Psoas muscle (tissue), 8 donors: ENCODE results near the gene ST3GAL4. TPM values are rescaled to one million over a fixed set of nuclear protein-coding genes. Genes with fewer than 3 reads are reported as not detected.
A peak's percentile ranks its signal among the peaks of the same experiment; 100 is the strongest.

Source experiments
- ATAC-seq, 4 donors: fragments of 200-7000 bp; cut with Tn5 transposase; one replicate each; pipeline ENCODE4 v1.9.1; 2020; ENCODE audit warnings: moderate library complexity in 3 of 4, mild to moderate bottlenecking in 2 of 4
- DNase-seq, 2 donors: peaks; one replicate each; pipeline ENCODE4 v3.0.0-alpha.2; 2020
- H3K27ac ChIP-seq: fragments of 200-600 bp; one replicate; pipeline ENCODE4 v1.8.0; 2022
- H3K27me3 ChIP-seq, 3 donors: fragments of 200-600 bp in 1 of 3; one replicate each; pipeline versions ENCODE4 v1.6.1 to v1.8.0; 2013 to 2022; ENCODE audit warnings: low read length in 2 of 3, mild to moderate bottlenecking in 2 of 3, moderate library complexity in 1 of 3; ENCODE audit not compliant: insufficient read depth in 3 of 3
- H3K36me3 ChIP-seq, 2 donors: fragments of 200-600 bp in 1 of 2; one replicate each; pipeline versions ENCODE4 v1.6.1 to v1.8.0; 2013 to 2022; ENCODE audit warnings: low read depth in 1 of 2, mild to moderate bottlenecking in 1 of 2, moderate library complexity in 1 of 2; ENCODE audit not compliant: insufficient read depth in 1 of 2
- H3K4me1 ChIP-seq: fragments of 200-600 bp; one replicate; pipeline ENCODE4 v1.8.0; 2022
- H3K4me3 ChIP-seq: fragments of 200-600 bp; one replicate; pipeline ENCODE4 v1.8.0; 2022; ENCODE audit warnings: mild to moderate bottlenecking
- H3K9me3 ChIP-seq: fragments of 200-600 bp; one replicate; pipeline ENCODE4 v1.8.0; 2022
- WGBS, 3 donors: extraction: QIAGEN DNeasy Blood & Tissue Kit; methylation state at CpG; one replicate each; pipeline versions ENCODE4 v1.1.6 to v1.1.7; 2013; 5-methylcytosine and 5-hydroxymethylcytosine counted together
- intact Hi-C, 2 donors: fragments of 100-400 bp; cut with DNase I; formaldehyde crosslinking; loops; one replicate each; pipeline versions ENCODE4 v1.11.0 to v1.14.2; 2022
- polyA plus RNA-seq, 3 donors: library from polyadenylated mRNA; stranded (reverse); fragments of 200-250 nt; gene quantifications; one replicate each; pipeline ENCODE4 v1.2.3, GENCODE V29; 2013
- total RNA-seq, 4 donors: library from RNA; stranded (reverse); fragmentation: NEBNext Ultra II Directional in 2 of 4; extraction: Animal tissue kit (Norgen Biotek cat#: 25700) in 2 of 4; gene quantifications; one replicate each; pipeline versions ENCODE4 v1.2.1 to v1.2.4, GENCODE V29; 2021 to 2023
- TF ChIP-seq, protein P1 (sequence below): fragments of 200-600 bp; IDR thresholded peaks from one replicate; pipeline ENCODE4 v1.8.0; 2022; ENCODE audit warnings: antibody characterized with exemption
- donor health status: healthy with polysubstance abuse.
- donor health status: DM: no; HTN: no; CAD: no; lungs with moderate emphysema.
- donor health status: Bipolar disorder and iron deficiency.
- donor health status: healthy.
- donor health status: DM: yes; HTN: yes; CAD: no.
- donor health status: DM: no; HTN: no; CAD: no.
- donor health status: DM: no; HTN: no; CAD: no.
- donor health status: DM: yes; HTN: yes; CAD: no.

ST3GAL4 gene
- total and polyA plus RNA-seq, 7 donors, result 3.5 to 9.3 (median 4.7) TPM

- intact Hi-C loops, result loop anchor here (5.0 to 10.0 kb wide), 2 partner anchors 33 to 45 kb away; no protein-coding TSS in a partner anchor
- 47 to 52% (median 48%) methylated on average over 5 of the region's 5 CpGs for WGBS, 3 donors
- H3K27ac ChIP-seq, result peak overlapping the region; percentile 77
- DNase-seq, result no peak
- ATAC-seq, result no peak
- peaks cover 0 to 8% of the 10 kb centered on the region in 2 donors for H3K36me3 ChIP-seq
- TF ChIP-seq, protein P1, sequence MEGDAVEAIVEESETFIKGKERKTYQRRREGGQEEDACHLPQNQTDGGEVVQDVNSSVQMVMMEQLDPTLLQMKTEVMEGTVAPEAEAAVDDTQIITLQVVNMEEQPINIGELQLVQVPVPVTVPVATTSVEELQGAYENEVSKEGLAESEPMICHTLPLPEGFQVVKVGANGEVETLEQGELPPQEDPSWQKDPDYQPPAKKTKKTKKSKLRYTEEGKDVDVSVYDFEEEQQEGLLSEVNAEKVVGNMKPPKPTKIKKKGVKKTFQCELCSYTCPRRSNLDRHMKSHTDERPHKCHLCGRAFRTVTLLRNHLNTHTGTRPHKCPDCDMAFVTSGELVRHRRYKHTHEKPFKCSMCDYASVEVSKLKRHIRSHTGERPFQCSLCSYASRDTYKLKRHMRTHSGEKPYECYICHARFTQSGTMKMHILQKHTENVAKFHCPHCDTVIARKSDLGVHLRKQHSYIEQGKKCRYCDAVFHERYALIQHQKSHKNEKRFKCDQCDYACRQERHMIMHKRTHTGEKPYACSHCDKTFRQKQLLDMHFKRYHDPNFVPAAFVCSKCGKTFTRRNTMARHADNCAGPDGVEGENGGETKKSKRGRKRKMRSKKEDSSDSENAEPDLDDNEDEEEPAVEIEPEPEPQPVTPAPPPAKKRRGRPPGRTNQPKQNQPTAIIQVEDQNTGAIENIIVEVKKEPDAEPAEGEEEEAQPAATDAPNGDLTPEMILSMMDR, result no peak
- no peaks in the 10 kb centered on the region for H3K9me3 ChIP-seq
- H3K27me3 ChIP-seq, result no peaks in the 10 kb centered on the region
- peaks cover 22% of the 10 kb centered on the region for H3K4me1 ChIP-seq
- no peak overlapping the region for H3K4me3 ChIP-seq
Observed at GRCh38 chr11:126319374-126319740, 36.1 kb upstream of the ST3GAL4 start.

DNA sequence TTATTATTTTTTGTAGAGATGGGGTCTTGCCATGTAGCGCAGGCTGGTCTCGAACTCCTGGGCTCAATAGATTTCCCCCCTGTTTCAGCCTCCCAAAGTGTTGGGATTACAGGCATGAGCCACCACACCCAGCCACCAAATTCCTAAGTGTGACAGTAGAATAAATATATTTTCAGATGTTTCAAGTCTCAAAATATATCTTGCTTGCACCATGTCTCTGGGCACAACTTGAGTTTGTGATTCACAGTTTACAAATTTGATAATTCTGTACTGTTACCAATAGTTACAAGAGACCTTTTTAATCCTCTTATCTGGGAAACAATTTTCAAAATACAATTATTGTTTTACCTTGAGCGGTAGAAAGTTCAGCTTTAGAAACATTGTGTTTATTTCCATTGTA is 32.5 kb upstream of the ST3GAL4 start:
- peaks cover 0 to 6% of the 10 kb centered on the region in 2 donors for H3K36me3 ChIP-seq
- no peak overlapping the region for H3K4me3 ChIP-seq
- H3K4me1 ChIP-seq, result peaks cover 13% of the 10 kb centered on the region
- DNase-seq (no peak), ATAC-seq (no peak)
- intact Hi-C loops, result no loop called here
- no peak overlapping the region for H3K27ac ChIP-seq
- no peaks in the 10 kb centered on the region for H3K9me3 ChIP-seq
- no peaks in the 10 kb centered on the region for H3K27me3 ChIP-seq
- TF ChIP-seq, protein P1, result no peak
- WGBS, 3 donors, result 96 to 97% (median 97%) methylated on average over 3 of the region's 3 CpGs

DNA sequence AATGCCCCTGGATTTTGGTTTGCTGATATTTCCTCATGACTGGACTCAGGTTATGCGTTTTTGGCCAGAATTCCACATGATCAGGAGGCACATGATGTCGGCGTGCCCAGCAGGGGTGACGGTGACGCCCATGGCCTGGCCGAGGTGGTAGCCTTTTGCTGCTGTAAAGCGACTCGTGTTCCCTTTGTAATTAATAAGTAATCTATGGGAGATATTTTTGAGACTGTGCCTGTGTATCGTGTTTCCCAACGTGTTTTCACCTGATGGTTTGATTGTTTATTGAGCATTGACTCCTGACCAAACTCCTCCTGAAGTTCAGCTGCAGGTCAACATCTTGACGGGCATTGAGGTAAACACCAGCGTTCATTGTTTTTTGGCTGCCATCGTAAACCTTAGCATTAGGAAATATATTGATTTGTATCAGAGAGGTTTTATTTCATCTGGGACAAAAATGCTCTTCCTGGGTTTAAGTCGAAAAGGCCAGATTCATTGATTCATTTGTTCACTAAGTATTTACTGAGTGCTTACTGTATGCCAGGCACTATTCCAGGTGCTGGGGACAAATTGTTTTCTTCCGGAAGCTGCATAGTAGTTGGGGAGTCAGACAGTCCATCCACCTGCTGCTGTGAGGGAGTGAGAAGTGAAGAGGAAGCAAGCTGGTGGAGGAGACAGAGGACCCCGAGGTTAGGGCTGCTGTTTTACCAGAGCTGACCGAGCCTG is 28.0 kb upstream of the ST3GAL4 start:
- H3K4me1 ChIP-seq, result peaks cover 5% of the 10 kb centered on the region
- ATAC-seq (no peak), DNase-seq (no peak)
- H3K27ac ChIP-seq, result no peak overlapping the region
- peaks cover 0 to 12% of the 10 kb centered on the region in 2 donors for H3K36me3 ChIP-seq
- no peaks in the 10 kb centered on the region for H3K9me3 ChIP-seq
- TF ChIP-seq, protein P1, result no peak
- intact Hi-C loops, result no loop called here
- no peaks in the 10 kb centered on the region for H3K27me3 ChIP-seq
- no peak overlapping the region for H3K4me3 ChIP-seq
- 90 to 95% (median 91%) methylated on average over 17 of the region's 17 CpGs for WGBS, 3 donors

DNA sequence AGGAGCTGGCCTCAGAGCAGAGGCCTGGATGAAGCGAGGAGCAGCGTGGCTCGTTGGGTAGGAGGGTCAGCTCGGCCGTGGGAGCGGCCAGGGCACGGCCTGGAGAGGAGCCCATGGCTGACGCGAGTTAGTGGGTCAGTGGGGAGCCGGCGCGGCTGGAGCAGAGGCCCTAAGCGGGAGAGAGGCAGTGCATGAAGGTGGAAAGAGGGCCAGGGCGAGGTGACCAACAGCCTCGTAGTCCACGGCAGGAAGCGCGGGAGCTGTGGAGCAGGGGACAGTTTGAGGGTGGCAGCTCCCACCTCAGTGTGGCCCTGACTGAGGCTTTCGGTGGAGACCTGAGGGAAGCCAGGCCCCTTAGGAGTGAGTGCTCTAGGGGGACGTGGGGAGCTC is 27.5 kb upstream of the ST3GAL4 start:
- TF ChIP-seq, protein P1, result no peak
- ATAC-seq, result no peak
- DNase-seq, result no peak

GRCh38 chr11:126328444-126328843 is 27.0 kb upstream of the ST3GAL4 start:
- no peaks in the 10 kb centered on the region for H3K9me3 ChIP-seq
- no peaks in the 10 kb centered on the region for H3K27me3 ChIP-seq
- intact Hi-C loops, result no loop called here
- DNase-seq (no peak), ATAC-seq (no peak)
- H3K4me3 ChIP-seq, result no peak overlapping the region
- H3K36me3 ChIP-seq, result peaks cover 0 to 13% of the 10 kb centered on the region in 2 donors
- no peak overlapping the region for H3K27ac ChIP-seq
- peaks cover 13% of the 10 kb centered on the region for H3K4me1 ChIP-seq
- 96 to 98% (median 97%) methylated on average over 11 to 12 of the region's 12 CpGs for WGBS, 3 donors
- TF ChIP-seq, protein P1, result no peak

More for the DNA sequence above, 27.5 kb upstream of the ST3GAL4 start:
- H3K27ac ChIP-seq, result no peak overlapping the region
- no peaks in the 10 kb centered on the region for H3K27me3 ChIP-seq
- H3K36me3 ChIP-seq, result peaks cover 0 to 12% of the 10 kb centered on the region in 2 donors
- H3K4me1 ChIP-seq, result peaks cover 11% of the 10 kb centered on the region
- H3K4me3 ChIP-seq, result no peak overlapping the region
- intact Hi-C loops, result no loop called here
- 91 to 94% (median 92%) methylated on average over 20 of the region's 20 CpGs for WGBS, 3 donors
- no peaks in the 10 kb centered on the region for H3K9me3 ChIP-seq
